Transverse colon (tissue), 4 donors: ENCODE measurements around the gene TMEM117. TPM values are rescaled to one million over a fixed set of nuclear protein-coding genes. Genes with fewer than 3 reads are reported as not detected.

Experiments
- DNase-seq: peaks from one replicate; pipeline ENCODE4 v3.0.0-alpha.2; 2019
- H3K27ac ChIP-seq, 4 donors: fragments of 200-600 bp; sonication (generic); 2 replicates each; pipeline ENCODE4 v1.5.1; 2016 to 2018; ENCODE audit warnings: inconsistent platforms in 4 of 4
- H3K27me3 ChIP-seq: fragments of 200-600 bp; sonication (generic); 2 replicates; pipeline ENCODE4 v1.5.1; 2017; ENCODE audit warnings: inconsistent platforms
- H3K36me3 ChIP-seq, 4 donors: fragments of 200-600 bp; sonication (generic); 2 replicates each; pipeline ENCODE4 v1.5.1; 2017 to 2019; ENCODE audit warnings: inconsistent platforms in 4 of 4
- H3K4me1 ChIP-seq, 4 donors: fragments of 200-600 bp; sonication (generic); 2 replicates each; pipeline ENCODE4 v1.5.1; 2017 to 2020; ENCODE audit warnings: inconsistent platforms in 4 of 4
- H3K4me3 ChIP-seq, 4 donors: fragments of 200-600 bp; sonication (generic); 1 replicate in 1 of 4; 2 replicates in 3 of 4; pipeline versions ENCODE4 v1.5.1 to v1.6.1; 2017 to 2019; ENCODE audit warnings: inconsistent platforms in 4 of 4
- H3K9me3 ChIP-seq, 2 donors: fragments of 200-600 bp; sonication (generic); 2 replicates each; pipeline ENCODE4 v1.5.1; 2017 to 2019; ENCODE audit warnings: inconsistent platforms in 2 of 2
- EP300 ChIP-seq: sonication (generic); formaldehyde crosslinking; IDR thresholded peaks from one replicate; pipeline ENCODE4 v1.6.1; 2017; ENCODE audit warnings: antibody characterized with exemption, low read depth
- POLR2A ChIP-seq: fragments of 450-650 bp; IDR thresholded peaks from one replicate; pipeline ENCODE4 v1.6.1; 2016; ENCODE audit warnings: antibody characterized with exemption, mild to moderate bottlenecking, moderate library complexity
- POLR2AphosphoS5 ChIP-seq, 3 donors: sonication (generic); formaldehyde crosslinking; IDR thresholded peaks; one replicate each; pipeline ENCODE4 v1.6.1; 2016; ENCODE audit warnings: antibody characterized with exemption in 3 of 3
- WGBS, 2 donors: methylation state at CpG; one replicate each; pipeline ENCODE4 v1.1.5; 2018; ENCODE audit warnings: low coverage in 1 of 2; 5-methylcytosine and 5-hydroxymethylcytosine counted together
- in situ Hi-C, 4 donors: fragments of 200-750 bp; cut with MboI; loops; one replicate each; pipeline versions ENCODE4 v1.15.0 to v1.15.1; 2017; ENCODE audit warnings: low sequenced_read_pairs in 3 of 4, low pct_ligation_motif_present in 1 of 4, low pct_unique_long_range_greater_than_20kb in 1 of 4
- intact Hi-C: fragments of 100-400 bp; cut with DNase I; formaldehyde crosslinking; loops from one replicate; pipeline ENCODE4 v1.15.1; 2023; ENCODE audit warnings: low total_unique reads
- total RNA-seq, 4 donors: library from RNA; depleted of rRNA; stranded (reverse); fragments of >200 nt; gene quantifications; one replicate each; pipeline ENCODE4 v1.1.0, GENCODE V29; 2016
- TF ChIP-seq, protein P1 (sequence below), 5 experiments: fragments of 200-600 bp in 3 of 5; fragments of 450-650 bp in 2 of 5; sonication (generic) in 3 of 5; IDR thresholded peaks; 1 replicate in 2 of 5; 2 replicates in 3 of 5; pipeline ENCODE4 v1.5.1; 2016 to 2017; ENCODE audit warnings: antibody characterized with exemption in 5 of 5, inconsistent platforms in 3 of 5, mild to moderate bottlenecking in 2 of 5, moderate library complexity in 1 of 5

TMEM117 gene
- total RNA-seq, 4 donors from 2014 or later = 0.40 to 92.8 (median 25.6) TPM

DNA sequence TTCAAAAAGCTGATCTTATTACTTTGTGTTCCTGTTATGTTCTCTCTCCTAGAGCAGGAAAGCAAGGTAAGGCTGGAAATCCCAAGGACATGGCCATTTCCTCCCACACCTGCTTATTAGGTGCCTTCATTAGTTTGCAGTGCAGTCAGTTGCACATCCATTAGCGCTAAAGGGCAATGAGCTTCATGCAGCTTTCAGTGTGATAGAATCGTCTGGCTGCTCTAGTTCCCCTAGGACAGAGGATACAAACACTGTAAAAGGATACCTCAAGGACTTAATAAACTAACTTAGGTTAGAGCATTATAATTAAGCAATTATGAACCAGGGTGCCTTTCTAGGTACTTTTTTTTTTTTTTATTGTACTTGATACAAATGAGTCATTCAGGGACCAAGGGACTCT is 21.1 kb downstream of the TMEM117 start:
- no peak overlapping the region for H3K27ac ChIP-seq
- intact Hi-C loops = no loop called here
- no peaks in the 10 kb centered on the region for H3K4me1 ChIP-seq
- in situ Hi-C loops = no loop called here
- no peaks in the 10 kb centered on the region for H3K36me3 ChIP-seq
- no peak overlapping the region for H3K4me3 ChIP-seq
- TF ChIP-seq, protein P1, sequence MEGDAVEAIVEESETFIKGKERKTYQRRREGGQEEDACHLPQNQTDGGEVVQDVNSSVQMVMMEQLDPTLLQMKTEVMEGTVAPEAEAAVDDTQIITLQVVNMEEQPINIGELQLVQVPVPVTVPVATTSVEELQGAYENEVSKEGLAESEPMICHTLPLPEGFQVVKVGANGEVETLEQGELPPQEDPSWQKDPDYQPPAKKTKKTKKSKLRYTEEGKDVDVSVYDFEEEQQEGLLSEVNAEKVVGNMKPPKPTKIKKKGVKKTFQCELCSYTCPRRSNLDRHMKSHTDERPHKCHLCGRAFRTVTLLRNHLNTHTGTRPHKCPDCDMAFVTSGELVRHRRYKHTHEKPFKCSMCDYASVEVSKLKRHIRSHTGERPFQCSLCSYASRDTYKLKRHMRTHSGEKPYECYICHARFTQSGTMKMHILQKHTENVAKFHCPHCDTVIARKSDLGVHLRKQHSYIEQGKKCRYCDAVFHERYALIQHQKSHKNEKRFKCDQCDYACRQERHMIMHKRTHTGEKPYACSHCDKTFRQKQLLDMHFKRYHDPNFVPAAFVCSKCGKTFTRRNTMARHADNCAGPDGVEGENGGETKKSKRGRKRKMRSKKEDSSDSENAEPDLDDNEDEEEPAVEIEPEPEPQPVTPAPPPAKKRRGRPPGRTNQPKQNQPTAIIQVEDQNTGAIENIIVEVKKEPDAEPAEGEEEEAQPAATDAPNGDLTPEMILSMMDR (IDR thresholded peaks at IDR 0.05) = no peak
- TF ChIP-seq POLR2AphosphoS5 (IDR thresholded peaks at IDR 0.05) (no peak), EP300 (no peak), POLR2A (no peak)
- no peak for DNase-seq
- H3K27me3 ChIP-seq = no peaks in the 10 kb centered on the region
- WGBS, 2 donors = 83 to 91% methylated on average over 2 of the region's 2 CpGs
- H3K9me3 ChIP-seq = no peaks in the 10 kb centered on the region

DNA sequence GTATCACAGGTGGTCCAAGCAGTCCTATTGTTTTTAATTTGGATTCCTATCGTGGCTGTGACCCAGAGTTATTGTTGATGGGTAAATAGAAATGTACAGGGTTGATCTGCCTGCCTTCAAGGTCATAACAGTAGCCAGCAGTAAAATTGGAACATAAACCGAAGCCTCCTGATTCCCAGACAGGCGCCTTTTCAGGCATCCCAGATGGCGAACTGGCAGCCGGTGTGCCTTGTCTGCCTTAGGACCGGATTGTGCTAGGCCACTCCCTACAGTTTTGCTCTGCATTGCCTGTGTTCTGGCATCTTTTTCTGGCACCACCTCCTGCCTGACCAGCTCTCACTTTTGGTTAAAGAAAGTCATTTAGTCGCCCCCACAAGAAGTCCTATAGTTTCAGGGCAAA is 22.2 kb downstream of the TMEM117 start:
- H3K9me3 ChIP-seq = no peaks in the 10 kb centered on the region
- in situ Hi-C loops (no loop called here), intact Hi-C loops (no loop called here)
- WGBS, 2 donors = 87 to 93% methylated on average over 4 to 7 of the region's 7 CpGs
- H3K36me3 ChIP-seq = no peaks in the 10 kb centered on the region
- no peak overlapping the region for H3K27ac ChIP-seq
- no peak for DNase-seq
- no peak overlapping the region for H3K4me3 ChIP-seq
- no peaks in the 10 kb centered on the region for H3K27me3 ChIP-seq
- no peaks in the 10 kb centered on the region for H3K4me1 ChIP-seq
- TF ChIP-seq, protein P1 (IDR thresholded peaks at IDR 0.05) = no peak
- no peak for TF ChIP-seq POLR2AphosphoS5 (IDR thresholded peaks at IDR 0.05)
- no peak for TF ChIP-seq POLR2A
- no peak for TF ChIP-seq EP300

DNA sequence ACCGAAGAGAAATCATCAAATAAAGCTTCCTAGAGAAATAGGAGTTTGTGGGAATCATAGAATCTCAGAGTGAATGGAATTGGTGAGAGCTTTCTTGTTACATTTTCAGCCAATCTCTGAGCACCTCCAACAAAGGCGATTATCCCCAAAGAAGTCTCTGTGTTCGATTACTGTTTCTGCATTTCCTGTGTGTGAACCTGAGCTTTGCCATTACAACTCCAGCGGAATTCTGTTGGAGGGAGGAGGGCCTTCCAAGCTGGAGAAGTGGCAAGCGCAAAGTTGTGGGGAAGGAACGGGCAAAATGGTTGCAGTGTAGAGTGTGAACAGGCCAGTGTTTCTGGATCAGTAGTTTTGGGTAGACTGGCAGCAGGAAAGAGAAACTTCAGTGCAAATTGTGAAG is 23.1 kb downstream of the TMEM117 start:
- no peaks in the 10 kb centered on the region for H3K4me1 ChIP-seq
- no peak for TF ChIP-seq EP300
- TF ChIP-seq POLR2AphosphoS5 (IDR thresholded peaks at IDR 0.05) = no peak
- no peak for TF ChIP-seq POLR2A
- TF ChIP-seq, protein P1 (IDR thresholded peaks at IDR 0.05) = no peak
- no peaks in the 10 kb centered on the region for H3K27me3 ChIP-seq
- H3K36me3 ChIP-seq = no peaks in the 10 kb centered on the region
- H3K27ac ChIP-seq = no peak overlapping the region
- H3K9me3 ChIP-seq = no peaks in the 10 kb centered on the region
- intact Hi-C loops = no loop called here
- in situ Hi-C loops = no loop called here
- H3K4me3 ChIP-seq = no peak overlapping the region
- no peak for DNase-seq
- 96 to 98% methylated on average over 5 to 6 of the region's 6 CpGs for WGBS, 2 donors

DNA sequence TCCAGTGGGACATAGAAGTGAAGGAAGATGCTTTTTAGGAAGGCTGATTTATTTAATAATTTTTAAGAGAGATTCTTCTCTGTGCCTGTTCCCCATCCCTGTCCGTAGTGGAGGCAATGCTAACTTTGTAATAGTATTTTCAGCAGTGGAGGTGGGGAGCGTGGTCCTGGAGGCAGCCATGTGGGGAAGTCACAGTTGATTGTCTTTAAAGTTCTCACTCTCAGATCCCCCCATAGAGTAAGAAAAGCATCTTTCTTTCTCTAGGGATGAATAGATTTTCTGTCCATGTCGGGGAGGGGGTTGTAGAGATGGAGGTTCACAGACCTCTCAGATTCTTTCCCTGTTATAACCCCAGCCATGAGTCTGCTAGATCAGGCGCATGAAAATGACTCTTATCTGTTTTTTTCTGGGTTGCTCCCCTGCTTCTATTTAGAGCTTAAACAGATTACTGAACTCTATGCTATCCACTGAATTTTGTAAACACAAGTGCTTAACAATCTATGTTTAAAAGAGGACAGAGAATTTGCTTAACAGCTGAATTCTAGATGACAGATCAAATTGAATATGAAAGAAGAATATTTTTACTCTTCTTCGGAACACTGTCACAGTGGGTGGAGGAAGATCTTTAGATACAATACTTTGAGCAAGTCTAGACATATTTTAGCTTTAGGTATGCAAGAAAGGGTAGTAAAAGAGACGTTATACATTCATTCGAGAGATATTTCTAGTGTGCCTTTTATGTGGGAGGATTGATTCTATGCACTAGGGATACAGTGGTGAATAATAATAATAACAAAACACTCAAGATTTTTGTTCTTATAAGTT is 25.3 kb downstream of the TMEM117 start:
- TF ChIP-seq, protein P1 (IDR thresholded peaks at IDR 0.05) = no peak
- no peak for TF ChIP-seq EP300
- TF ChIP-seq POLR2AphosphoS5 (IDR thresholded peaks at IDR 0.05) = no peak
- no peak for TF ChIP-seq POLR2A

More for the DNA sequence above, 25.3 kb downstream of the TMEM117 start:
- Histone ChIP-seq H3K4me3 (no peak overlapping the region), H3K27me3 (no peaks in the 10 kb centered on the region), H3K27ac (no peak overlapping the region), H3K9me3 (no peaks in the 10 kb centered on the region), H3K36me3 (no peaks in the 10 kb centered on the region), H3K4me1 (no peaks in the 10 kb centered on the region)
- intact Hi-C loops (no loop called here), in situ Hi-C loops (no loop called here)
- whole genome bisulfite sequencing, 2 donors = 77 to 81% methylated on average over 6 to 7 of the region's 7 CpGs
- no peak for DNase-seq
